ENCODE data around the gene DNASE1.

DNA sequence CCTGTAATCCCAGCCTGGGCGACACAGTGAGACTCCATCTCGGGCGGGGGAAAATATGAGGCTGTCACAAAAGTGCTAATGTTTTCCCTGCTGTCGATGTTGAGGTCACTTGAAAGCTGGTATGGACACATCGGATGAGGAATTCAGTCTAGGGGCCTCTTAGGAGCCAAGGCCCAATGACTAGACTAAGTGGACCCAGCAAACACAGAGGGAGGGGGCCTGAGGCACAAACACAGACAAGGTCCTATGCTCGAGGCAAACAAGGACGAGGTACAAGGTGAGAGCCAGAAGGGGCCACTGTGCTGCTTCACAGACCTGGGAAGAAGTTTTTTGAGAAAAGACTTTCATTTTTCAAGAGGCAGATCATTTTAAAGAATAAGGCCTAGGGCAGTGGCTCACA is 47.6 kb downstream of the DNASE1 start:
- TF ChIP-seq, protein P1, sequence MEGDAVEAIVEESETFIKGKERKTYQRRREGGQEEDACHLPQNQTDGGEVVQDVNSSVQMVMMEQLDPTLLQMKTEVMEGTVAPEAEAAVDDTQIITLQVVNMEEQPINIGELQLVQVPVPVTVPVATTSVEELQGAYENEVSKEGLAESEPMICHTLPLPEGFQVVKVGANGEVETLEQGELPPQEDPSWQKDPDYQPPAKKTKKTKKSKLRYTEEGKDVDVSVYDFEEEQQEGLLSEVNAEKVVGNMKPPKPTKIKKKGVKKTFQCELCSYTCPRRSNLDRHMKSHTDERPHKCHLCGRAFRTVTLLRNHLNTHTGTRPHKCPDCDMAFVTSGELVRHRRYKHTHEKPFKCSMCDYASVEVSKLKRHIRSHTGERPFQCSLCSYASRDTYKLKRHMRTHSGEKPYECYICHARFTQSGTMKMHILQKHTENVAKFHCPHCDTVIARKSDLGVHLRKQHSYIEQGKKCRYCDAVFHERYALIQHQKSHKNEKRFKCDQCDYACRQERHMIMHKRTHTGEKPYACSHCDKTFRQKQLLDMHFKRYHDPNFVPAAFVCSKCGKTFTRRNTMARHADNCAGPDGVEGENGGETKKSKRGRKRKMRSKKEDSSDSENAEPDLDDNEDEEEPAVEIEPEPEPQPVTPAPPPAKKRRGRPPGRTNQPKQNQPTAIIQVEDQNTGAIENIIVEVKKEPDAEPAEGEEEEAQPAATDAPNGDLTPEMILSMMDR (IDR thresholded peaks at IDR 0.05; ENCODE audit: insufficient read depth, low read depth, low read length): no peak
- no peak for TF ChIP-seq EZH2 (IDR thresholded peaks at IDR 0.05; ENCODE audit: insufficient read depth, low read length)
